Medulla oblongata (tissue), 1 donor: ENCODE measurements around the gene IL9.
A peak's percentile ranks its signal among the peaks of the same experiment; 100 is the strongest.
"Not testable (repeated sequence)": the region's sequence is repeated elsewhere in the genome, so short reads cannot be mapped to it uniquely, and the experiment has no call there.

Experiments used
- DNase-seq: peaks from one replicate; pipeline ENCODE4 v3.0.0-alpha.2; 2015; ENCODE audit errors: extremely low spot score

Gene IL9

GRCh38 chr5:135869276-135869675 lies 26.4 kb downstream of the IL9 start:
- no peak for DNase-seq

GRCh38 chr5:135868681-135869080 lies 27.0 kb downstream of the IL9 start:
- DNase-seq, result no peak

- no peak for DNase-seq
Measured at GRCh38 chr5:135867599-135867998, 28.0 kb downstream of the IL9 start.

GRCh38 chr5:135866016-135866415 lies 29.6 kb downstream of the IL9 start:
- no peak for DNase-seq

GRCh38 chr5:135864503-135865435 lies 30.9 kb downstream of the IL9 start:
- DNase-seq, result no peak

GRCh38 chr5:135862744-135863143 lies 32.9 kb downstream of the IL9 start:
- DNase-seq, result no peak

GRCh38 chr5:135862086-135862485 lies 33.6 kb downstream of the IL9 start:
- DNase-seq, result no peak

GRCh38 chr5:135861641-135862040 lies 34.0 kb downstream of the IL9 start:
- no peak for DNase-seq

GRCh38 chr5:135859641-135860040 lies 36.0 kb downstream of the IL9 start:
- no peak for DNase-seq

GRCh38 chr5:135859186-135859585 lies 36.5 kb downstream of the IL9 start:
- DNase-seq, result not testable (repeated sequence)

- DNase-seq, result no peak
Measured at GRCh38 chr5:135857630-135858311, 37.9 kb downstream of the IL9 start.

- no peak for DNase-seq
Measured at GRCh38 chr5:135851915-135852845, 43.5 kb downstream of the IL9 start.

- DNase-seq, result peak; percentile 26
Measured at GRCh38 chr5:135851186-135851914, 44.3 kb downstream of the IL9 start.

- DNase-seq, result no peak
Measured at GRCh38 chr5:135850671-135851070, 45.0 kb downstream of the IL9 start.

- no peak for DNase-seq
Measured at GRCh38 chr5:135850231-135850630, 45.4 kb downstream of the IL9 start.

- DNase-seq, result no peak
Measured at GRCh38 chr5:135847976-135848375, 47.7 kb downstream of the IL9 start.

- DNase-seq, result no peak
Measured at GRCh38 chr5:135846311-135846710, 49.3 kb downstream of the IL9 start.

- peak; percentile 77 for DNase-seq
Measured at GRCh38 chr5:135843571-135844337, 51.9 kb downstream of the IL9 start.

- peak; percentile 63 for DNase-seq
Measured at GRCh38 chr5:135842737-135843136, 52.9 kb downstream of the IL9 start.
